GM12865 (cell line): ENCODE measurements around the gene PCBD2.

Source experiments
- DNase-seq: peaks from one replicate; pipeline ENCODE4 v3.0.0; 2010; ENCODE audit warnings: low read depth
- H3K4me3 ChIP-seq: 2 replicates; pipeline ENCODE4 v1.5.1; 2011; ENCODE audit warnings: mild to moderate bottlenecking, low read depth, low read length, control low read depth
- TF ChIP-seq, protein P1 (sequence below): IDR thresholded peaks from 2 replicates; pipeline ENCODE4 v1.5.1; 2011; ENCODE audit warnings: low read length, control low read depth, low read depth, inconsistent platforms; ENCODE audit not compliant: insufficient read depth; ENCODE audit errors: missing control alignments

The PCBD2 gene

GRCh38 chr5:134939500-134939899 lies 34.6 kb downstream of the PCBD2 start:
- TF ChIP-seq, protein P1, sequence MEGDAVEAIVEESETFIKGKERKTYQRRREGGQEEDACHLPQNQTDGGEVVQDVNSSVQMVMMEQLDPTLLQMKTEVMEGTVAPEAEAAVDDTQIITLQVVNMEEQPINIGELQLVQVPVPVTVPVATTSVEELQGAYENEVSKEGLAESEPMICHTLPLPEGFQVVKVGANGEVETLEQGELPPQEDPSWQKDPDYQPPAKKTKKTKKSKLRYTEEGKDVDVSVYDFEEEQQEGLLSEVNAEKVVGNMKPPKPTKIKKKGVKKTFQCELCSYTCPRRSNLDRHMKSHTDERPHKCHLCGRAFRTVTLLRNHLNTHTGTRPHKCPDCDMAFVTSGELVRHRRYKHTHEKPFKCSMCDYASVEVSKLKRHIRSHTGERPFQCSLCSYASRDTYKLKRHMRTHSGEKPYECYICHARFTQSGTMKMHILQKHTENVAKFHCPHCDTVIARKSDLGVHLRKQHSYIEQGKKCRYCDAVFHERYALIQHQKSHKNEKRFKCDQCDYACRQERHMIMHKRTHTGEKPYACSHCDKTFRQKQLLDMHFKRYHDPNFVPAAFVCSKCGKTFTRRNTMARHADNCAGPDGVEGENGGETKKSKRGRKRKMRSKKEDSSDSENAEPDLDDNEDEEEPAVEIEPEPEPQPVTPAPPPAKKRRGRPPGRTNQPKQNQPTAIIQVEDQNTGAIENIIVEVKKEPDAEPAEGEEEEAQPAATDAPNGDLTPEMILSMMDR = no peak
- H3K4me3 ChIP-seq = no peak overlapping the region
- no peak for DNase-seq

GRCh38 chr5:134943547-134943946 lies 38.6 kb downstream of the PCBD2 start:
- no peak for DNase-seq
- TF ChIP-seq, protein P1 = no peak
- H3K4me3 ChIP-seq = no peak overlapping the region

- TF ChIP-seq, protein P1 = no peak
- DNase-seq = no peak
- no peak overlapping the region for H3K4me3 ChIP-seq
These were observed 39.7 kb downstream of the PCBD2 start for GRCh38 chr5:134944630-134945029.

DNA sequence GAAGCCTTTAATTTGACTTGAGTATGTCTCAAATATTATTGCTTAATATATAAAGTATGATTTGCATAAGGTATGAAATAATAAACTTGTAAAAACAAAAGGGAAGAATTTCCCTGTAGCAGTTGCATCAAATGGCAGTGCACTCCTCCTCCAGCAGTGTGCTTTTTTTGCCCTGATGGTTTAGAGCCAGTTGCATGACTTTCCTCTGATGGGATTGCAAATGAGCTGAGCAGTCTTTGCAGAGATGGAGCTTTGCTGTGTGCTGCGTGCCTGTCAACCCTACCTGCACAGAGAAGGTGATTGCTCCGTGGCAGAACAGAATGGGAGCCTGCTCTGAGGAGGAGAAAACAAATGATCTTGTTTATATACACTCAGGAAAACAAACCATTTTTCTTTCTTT lies 40.1 kb downstream of the PCBD2 start:
- DNase-seq = no peak
- H3K4me3 ChIP-seq = no peak overlapping the region
- TF ChIP-seq, protein P1 = no peak

GRCh38 chr5:134948911-134949310 lies 44.0 kb downstream of the PCBD2 start:
- DNase-seq = no peak
- TF ChIP-seq, protein P1 = no peak
- H3K4me3 ChIP-seq = no peak overlapping the region

- TF ChIP-seq, protein P1 = no peak
- no peak for DNase-seq
These were observed 44.4 kb downstream of the PCBD2 start for GRCh38 chr5:134949316-134949715.

GRCh38 chr5:134957920-134958608 lies 53.1 kb downstream of the PCBD2 start:
- H3K4me3 ChIP-seq = no peak overlapping the region
- DNase-seq = no peak

More at GRCh38 chr5:134949316-134949715, 44.4 kb downstream of the PCBD2 start:
- no peak overlapping the region for H3K4me3 ChIP-seq

More at GRCh38 chr5:134957920-134958608, 53.1 kb downstream of the PCBD2 start:
- TF ChIP-seq, protein P1 = no peak
